Inflammatory macrophage treated with lipopolysaccharide for 4 hours (primary cell): ENCODE data around the gene MAPK4.
"Not testable (repeated sequence)": the region's sequence is repeated elsewhere in the genome, so short reads cannot be mapped to it uniquely, and the experiment has no call there.

Experiments
- DNase-seq: peaks from one replicate; pipeline ENCODE4 v3.0.0-alpha.2; 2020

The MAPK4 gene

GRCh38 chr18:50689578-50689977 is 129.7 kb downstream of the MAPK4 start:
- no peak for DNase-seq

GRCh38 chr18:50694147-50694546 is 134.3 kb downstream of the MAPK4 start:
- no peak for DNase-seq

GRCh38 chr18:50695431-50696176 is 135.7 kb downstream of the MAPK4 start:
- no peak for DNase-seq

- no peak for DNase-seq
Measured at GRCh38 chr18:50696436-50696835, 136.5 kb downstream of the MAPK4 start.

- DNase-seq, result no peak
Measured at GRCh38 chr18:50696929-50697328, 137.0 kb downstream of the MAPK4 start.

GRCh38 chr18:50697509-50697908 is 137.6 kb downstream of the MAPK4 start:
- DNase-seq, result no peak

GRCh38 chr18:50700245-50701165 is 140.6 kb downstream of the MAPK4 start:
- DNase-seq, result no peak

GRCh38 chr18:50704357-50704940 is 144.6 kb downstream of the MAPK4 start:
- no peak for DNase-seq

- no peak for DNase-seq
Measured at GRCh38 chr18:50706199-50706598, 146.3 kb downstream of the MAPK4 start.

- DNase-seq, result no peak
Measured at GRCh38 chr18:50706651-50707050, 146.8 kb downstream of the MAPK4 start.

- DNase-seq, result not testable (repeated sequence)
Measured at GRCh38 chr18:50707297-50707696, 147.4 kb downstream of the MAPK4 start.

- no peak for DNase-seq
Measured at GRCh38 chr18:50707855-50708469, 148.1 kb downstream of the MAPK4 start.

- DNase-seq, result no peak
Measured at GRCh38 chr18:50709193-50709592, 149.3 kb downstream of the MAPK4 start.

GRCh38 chr18:50711386-50711785 is 151.5 kb downstream of the MAPK4 start:
- DNase-seq, result no peak

GRCh38 chr18:50715919-50716318 is 156.0 kb downstream of the MAPK4 start:
- no peak for DNase-seq

GRCh38 chr18:50716902-50717301 is 157.0 kb downstream of the MAPK4 start:
- DNase-seq, result no peak

GRCh38 chr18:50717563-50717962 is 157.7 kb downstream of the MAPK4 start:
- DNase-seq, result no peak

- DNase-seq, result no peak
Measured at GRCh38 chr18:50719471-50720324, 159.8 kb downstream of the MAPK4 start.

GRCh38 chr18:50720325-50720674 is 160.4 kb downstream of the MAPK4 start:
- DNase-seq, result no peak

GRCh38 chr18:50721006-50721405 is 161.1 kb downstream of the MAPK4 start:
- DNase-seq, result no peak

GRCh38 chr18:50721451-50722120 is 161.7 kb downstream of the MAPK4 start:
- no peak for DNase-seq

GRCh38 chr18:50722311-50722710 is 162.4 kb downstream of the MAPK4 start:
- DNase-seq, result no peak
